Left ventricle myocardium inferior (tissue), 1 donor: ENCODE measurements around the gene MAPT. TPM values are rescaled to one million over a fixed set of nuclear protein-coding genes. Genes with fewer than 3 reads are reported as not detected.
A peak's percentile ranks its signal among the peaks of the same experiment; 100 is the strongest.

Experiments used
- DNase-seq: peaks from one replicate; pipeline ENCODE4 v3.0.0-alpha.2; 2020
- H3K27ac ChIP-seq: fragments of 200-600 bp; replicated peaks from 2 replicates; pipeline ENCODE4 v1.8.0; 2021
- H3K27me3 ChIP-seq: fragments of 200-600 bp; 2 replicates; pipeline ENCODE4 v1.8.0; 2021; ENCODE audit warnings: low read depth
- H3K36me3 ChIP-seq: fragments of 200-600 bp; 2 replicates; pipeline ENCODE4 v1.8.0; 2021
- H3K4me1 ChIP-seq: fragments of 200-600 bp; 2 replicates; pipeline ENCODE4 v1.8.0; 2021
- H3K4me3 ChIP-seq: fragments of 200-600 bp; 2 replicates; pipeline ENCODE4 v1.8.0; 2021; ENCODE audit warnings: mild to moderate bottlenecking, moderate library complexity
- H3K9me3 ChIP-seq: fragments of 200-600 bp; replicated peaks from 2 replicates; pipeline ENCODE4 v1.8.0; 2021
- CTCF ChIP-seq: fragments of 200-600 bp; IDR thresholded peaks from 2 replicates; pipeline ENCODE4 v1.8.0; 2021; ENCODE audit warnings: antibody characterized with exemption, mild to moderate bottlenecking, borderline replicate concordance
- intact Hi-C: fragments of 100-400 bp; cut with micrococcal nuclease; formaldehyde crosslinking; loops from one replicate; pipeline ENCODE4 v1.11.0; 2022
- total RNA-seq: library from RNA; stranded (reverse); fragmentation: NEBNext Ultra II Directional; extraction: Animal tissue kit (Norgen Biotek cat#: 25700); gene quantifications from one replicate; pipeline ENCODE4 v1.2.1, GENCODE V29; 2021
- donor health status: DM: no; HTN: yes; CAD: no; lungs with severe emphysema.

The MAPT gene
- total RNA-seq, 1 donor from 2014 or later = 28.6 TPM

GRCh38 chr17:46027048-46027975, 133.0 kb downstream of the MAPT start:
- H3K9me3 ChIP-seq = no peaks in the 10 kb centered on the region
- no peak for TF ChIP-seq CTCF
- intact Hi-C loops = no loop called here
- H3K27me3 ChIP-seq = no peaks in the 10 kb centered on the region
- H3K4me1 ChIP-seq = peaks cover 20% of the 10 kb centered on the region
- DNase-seq = no peak
- no peak overlapping the region for H3K4me3 ChIP-seq
- peak overlapping the region; percentile 50 for H3K27ac ChIP-seq
- peaks cover 40% of the 10 kb centered on the region for H3K36me3 ChIP-seq

DNA sequence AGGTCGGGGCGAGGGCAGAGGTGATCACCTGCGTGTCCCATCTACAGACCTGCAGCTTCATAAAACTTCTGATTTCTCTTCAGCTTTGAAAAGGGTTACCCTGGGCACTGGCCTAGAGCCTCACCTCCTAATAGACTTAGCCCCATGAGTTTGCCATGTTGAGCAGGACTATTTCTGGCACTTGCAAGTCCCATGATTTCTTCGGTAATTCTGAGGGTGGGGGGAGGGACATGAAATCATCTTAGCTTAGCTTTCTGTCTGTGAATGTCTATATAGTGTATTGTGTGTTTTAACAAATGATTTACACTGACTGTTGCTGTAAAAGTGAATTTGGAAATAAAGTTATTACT, 133.6 kb downstream of the MAPT start:
- H3K27ac ChIP-seq = peak overlapping the region; percentile 50
- H3K27me3 ChIP-seq = no peaks in the 10 kb centered on the region
- H3K4me1 ChIP-seq = peaks cover 20% of the 10 kb centered on the region
- no peaks in the 10 kb centered on the region for H3K9me3 ChIP-seq
- no peak for DNase-seq
- intact Hi-C loops = no loop called here
- no peak for TF ChIP-seq CTCF
- peaks cover 47% of the 10 kb centered on the region for H3K36me3 ChIP-seq
- no peak overlapping the region for H3K4me3 ChIP-seq

GRCh38 chr17:46028374-46028773, 134.0 kb downstream of the MAPT start:
- H3K27ac ChIP-seq = peak overlapping the region; percentile 50
- peaks cover 50% of the 10 kb centered on the region for H3K36me3 ChIP-seq

DNA sequence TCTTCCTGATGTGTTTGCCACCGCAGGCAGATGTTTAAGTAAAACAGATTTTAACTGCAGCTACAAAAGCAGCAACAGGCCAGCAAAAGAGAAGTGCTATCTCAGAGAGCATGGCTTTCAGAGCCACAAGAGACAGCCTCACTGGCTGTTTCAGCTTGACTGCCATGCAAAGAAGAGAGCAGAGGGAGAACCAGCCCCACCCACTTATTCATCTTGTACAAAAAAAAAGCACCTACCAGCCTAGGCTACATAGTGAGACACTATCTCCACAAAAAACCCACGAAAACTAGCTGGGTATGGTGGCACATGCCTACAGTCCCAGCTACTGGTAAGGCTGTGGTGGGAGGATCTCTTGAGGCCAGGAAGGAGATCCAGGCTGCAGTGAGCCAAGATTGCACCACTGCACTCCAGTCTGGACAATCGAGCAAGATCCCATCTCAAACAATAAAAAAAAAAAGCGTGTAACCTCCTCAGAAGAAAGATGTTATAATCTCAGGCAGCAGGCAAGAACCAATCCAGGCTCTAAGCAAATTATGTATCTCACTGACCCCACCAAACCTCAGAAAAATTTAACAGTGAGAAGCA, 134.7 kb downstream of the MAPT start:
- Histone ChIP-seq H3K9me3 (no peaks in the 10 kb centered on the region), H3K27me3 (no peaks in the 10 kb centered on the region), H3K36me3 (peaks cover 50% of the 10 kb centered on the region), H3K4me1 (peaks cover 20% of the 10 kb centered on the region), H3K4me3 (no peak overlapping the region), H3K27ac (peak overlapping the region; percentile 50)
- no peak for DNase-seq
- intact Hi-C loops = no loop called here
- TF ChIP-seq CTCF = no peak

More at GRCh38 chr17:46028374-46028773, 134.0 kb downstream of the MAPT start:
- DNase-seq = no peak
- peaks cover 20% of the 10 kb centered on the region for H3K4me1 ChIP-seq
- TF ChIP-seq CTCF = no peak
- intact Hi-C loops = no loop called here
- no peaks in the 10 kb centered on the region for H3K9me3 ChIP-seq
- H3K4me3 ChIP-seq = no peak overlapping the region
- H3K27me3 ChIP-seq = no peaks in the 10 kb centered on the region

DNA sequence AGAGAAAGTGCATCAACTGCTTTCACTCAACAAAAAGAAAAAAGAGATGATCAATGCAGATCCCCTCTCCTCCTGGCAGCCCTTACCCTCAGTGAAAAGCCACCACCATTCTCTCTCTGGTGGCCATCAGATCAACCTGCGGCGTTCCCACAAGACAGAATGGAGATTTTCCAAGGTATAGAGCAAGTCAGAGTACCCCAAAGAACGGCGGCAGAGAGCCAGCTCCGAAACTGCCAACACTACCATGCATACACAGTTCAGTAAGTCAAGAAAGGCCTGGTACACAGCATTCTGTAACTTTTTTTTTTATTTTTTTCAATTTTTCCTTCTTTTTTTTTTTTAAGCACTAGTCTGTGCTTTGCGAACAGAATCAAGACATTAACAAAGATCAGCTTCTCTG, 135.3 kb downstream of the MAPT start:
- Histone ChIP-seq H3K27me3 (no peaks in the 10 kb centered on the region), H3K27ac (no peak overlapping the region), H3K36me3 (peaks cover 55% of the 10 kb centered on the region), H3K9me3 (no peaks in the 10 kb centered on the region), H3K4me3 (no peak overlapping the region), H3K4me1 (peaks cover 20% of the 10 kb centered on the region)
- DNase-seq = no peak
- intact Hi-C loops = no loop called here
- TF ChIP-seq CTCF = no peak
